Measurements from ENCODE around the gene EIF4ENIF1.

- TF ChIP-seq CTCF (conservative IDR thresholded peaks at IDR 0.05) (no peak), ZFX (IDR thresholded peaks at IDR 0.05) (no peak)
Measured at GRCh38 chr22:31443516-31443915, 46.1 kb downstream of the EIF4ENIF1 start.
